Vagina (tissue), 2 donors: ENCODE results near the gene NPC1.

Experiments used
- POLR2A ChIP-seq, 2 donors: fragments of 450-650 bp; IDR thresholded peaks; one replicate each; pipeline ENCODE4 v1.6.1; 2017; ENCODE audit warnings: antibody characterized with exemption in 2 of 2, mild to moderate bottlenecking in 2 of 2, moderate library complexity in 2 of 2
- TF ChIP-seq, protein P1 (sequence below), 3 experiments: fragments of 450-650 bp in 2 of 3; fragments of 200-600 bp in 1 of 3; sonication (generic) in 1 of 3; IDR thresholded peaks; one replicate each; pipeline ENCODE4 v1.5.1; 2017 to 2019; ENCODE audit warnings: antibody characterized with exemption in 3 of 3, mild to moderate bottlenecking in 2 of 3, moderate library complexity in 2 of 3

DNA sequence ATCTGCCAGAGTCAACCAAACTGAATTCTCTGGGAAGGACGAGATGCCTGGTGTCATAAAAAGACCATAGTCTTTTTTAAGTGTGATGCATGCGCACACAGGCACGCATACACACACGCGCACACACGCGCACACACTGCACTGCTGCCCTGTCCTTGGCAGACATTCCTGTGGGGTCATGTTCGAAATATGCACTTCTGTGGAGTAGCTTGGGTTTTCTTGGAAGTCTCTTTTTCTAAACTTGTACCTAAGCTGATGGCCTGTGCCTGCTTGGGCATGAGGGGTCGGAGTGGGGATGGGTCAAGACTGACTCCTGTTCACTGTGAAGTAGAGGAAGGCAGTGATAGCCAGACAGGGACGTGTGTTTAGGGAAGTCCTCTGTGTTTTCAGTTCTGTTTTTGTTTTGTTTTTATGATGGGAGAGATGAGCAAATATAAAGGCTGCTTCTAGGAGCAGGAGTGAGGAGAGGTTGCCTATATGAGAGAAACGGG is 87.0 kb downstream of the NPC1 start:
- TF ChIP-seq, protein P1, sequence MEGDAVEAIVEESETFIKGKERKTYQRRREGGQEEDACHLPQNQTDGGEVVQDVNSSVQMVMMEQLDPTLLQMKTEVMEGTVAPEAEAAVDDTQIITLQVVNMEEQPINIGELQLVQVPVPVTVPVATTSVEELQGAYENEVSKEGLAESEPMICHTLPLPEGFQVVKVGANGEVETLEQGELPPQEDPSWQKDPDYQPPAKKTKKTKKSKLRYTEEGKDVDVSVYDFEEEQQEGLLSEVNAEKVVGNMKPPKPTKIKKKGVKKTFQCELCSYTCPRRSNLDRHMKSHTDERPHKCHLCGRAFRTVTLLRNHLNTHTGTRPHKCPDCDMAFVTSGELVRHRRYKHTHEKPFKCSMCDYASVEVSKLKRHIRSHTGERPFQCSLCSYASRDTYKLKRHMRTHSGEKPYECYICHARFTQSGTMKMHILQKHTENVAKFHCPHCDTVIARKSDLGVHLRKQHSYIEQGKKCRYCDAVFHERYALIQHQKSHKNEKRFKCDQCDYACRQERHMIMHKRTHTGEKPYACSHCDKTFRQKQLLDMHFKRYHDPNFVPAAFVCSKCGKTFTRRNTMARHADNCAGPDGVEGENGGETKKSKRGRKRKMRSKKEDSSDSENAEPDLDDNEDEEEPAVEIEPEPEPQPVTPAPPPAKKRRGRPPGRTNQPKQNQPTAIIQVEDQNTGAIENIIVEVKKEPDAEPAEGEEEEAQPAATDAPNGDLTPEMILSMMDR (IDR thresholded peaks at IDR 0.05): no peak
- TF ChIP-seq POLR2A (IDR thresholded peaks at IDR 0.05): no peak
